Heart right ventricle (tissue), 16 donors: ENCODE measurements around the gene CREB3L2. TPM values are rescaled to one million over a fixed set of nuclear protein-coding genes. Genes with fewer than 3 reads are reported as not detected.

ENCODE experiments used
- ATAC-seq, 8 donors: fragments of 200-7000 bp; cut with Tn5 transposase; one replicate each; pipeline ENCODE4 v1.9.1; 2020; ENCODE audit warnings: mild to moderate bottlenecking in 8 of 8, moderate library complexity in 8 of 8, moderate number of reproducible peaks in 1 of 8
- DNase-seq, 2 donors: peaks; one replicate each; pipeline ENCODE4 v3.0.0-alpha.2; 2020
- H3K27ac ChIP-seq, 10 donors: fragments of 200-600 bp; sonication (generic) in 2 of 10; one replicate each; pipeline versions ENCODE4 v1.5.0 to v1.8.0; 2020 to 2022; ENCODE audit warnings: mild to moderate bottlenecking in 3 of 10
- H3K27me3 ChIP-seq, 7 donors: fragments of 200-600 bp; one replicate each; pipeline ENCODE4 v1.8.0; 2021 to 2022; ENCODE audit warnings: mild to moderate bottlenecking in 2 of 7
- H3K36me3 ChIP-seq, 9 donors: fragments of 200-600 bp; sonication (generic) in 1 of 9; one replicate each; pipeline versions ENCODE4 v1.5.0 to v1.8.0; 2020 to 2022; ENCODE audit warnings: mild to moderate bottlenecking in 2 of 9
- H3K4me1 ChIP-seq, 9 donors: fragments of 200-600 bp; sonication (generic) in 1 of 9; one replicate each; pipeline versions ENCODE4 v1.5.0 to v1.8.0; 2020 to 2022; ENCODE audit warnings: mild to moderate bottlenecking in 4 of 9
- H3K4me3 ChIP-seq, 10 donors: fragments of 200-600 bp; sonication (generic) in 2 of 10; one replicate each; pipeline versions ENCODE4 v1.5.0 to v1.8.0; 2020 to 2022; ENCODE audit warnings: mild to moderate bottlenecking in 7 of 10, moderate library complexity in 2 of 10
- H3K9me3 ChIP-seq, 11 donors: fragments of 200-600 bp in 10 of 11; sonication (generic) in 2 of 11; one replicate each; pipeline versions ENCODE4 v1.5.0 to v1.8.0; 2013 to 2022; ENCODE audit warnings: mild to moderate bottlenecking in 2 of 11, control low read depth in 1 of 11, moderate library complexity in 1 of 11
- WGBS, 2 donors: extraction: QIAGEN DNeasy Blood & Tissue Kit; methylation state at CpG; one replicate each; pipeline ENCODE4 v1.1.7; 2013; ENCODE audit warnings: inconsistent platforms in 1 of 2; 5-methylcytosine and 5-hydroxymethylcytosine counted together
- intact Hi-C, 10 donors: fragments of 100-400 bp; cut with DNase I; formaldehyde crosslinking; loops; one replicate each; pipeline versions ENCODE4 v1.11.1 to v1.14.2; 2022
- polyA plus RNA-seq, 2 donors: library from polyadenylated mRNA; stranded (reverse); fragments of 200-250 nt; gene quantifications; one replicate each; pipeline ENCODE4 v1.2.3, GENCODE V29; 2013
- total RNA-seq, 10 donors: library from RNA; stranded (reverse); fragmentation: NEBNext Ultra II Directional in 3 of 10; extraction: Animal tissue kit (Norgen Biotek cat#: 25700) in 3 of 10; gene quantifications; one replicate each; pipeline versions ENCODE4 v1.2.1 to v1.2.4, GENCODE V29; 2021 to 2023
- TF ChIP-seq, protein P1 (sequence below), 9 donors: fragments of 200-600 bp; sonication (generic) in 2 of 9; IDR thresholded peaks; one replicate each; pipeline versions ENCODE4 v1.5.0 to v1.8.0; 2021 to 2022; ENCODE audit warnings: antibody characterized with exemption in 9 of 9, mild to moderate bottlenecking in 5 of 9, moderate library complexity in 1 of 9
- donor health status: Arrhythmogenic right ventricular cardiomyopathy.
- donor health status: ischemic (EF 13 %, LVEDD 7.1; RV severe dilation, severe dysfunction).
- donor health status: healthy with polysubstance abuse.
- donor health status: DM: no; HTN: yes; CAD: no.
- donor health status: DM: no; HTN: no; CAD: no.
- donor health status: ischemic (EF 25% LVEDD 6.9; RV normal size, moderate dysfunction).
- donor health status: ischemic (EF 25% LVEDD 5.7; RV mildly dilated, moderate dysfunction).
- donor health status: healthy.
- donor health status: DM: yes; HTN: yes; CAD: no.
- donor health status: Ischemic cardiomyopathy.
- donor health status: ischemic (EF 35%, LVEDD 5.7; RV mildly dilated, moderate dysfunction).
- donor health status: nonischemic (EF 11% LVEDD 7.7; RV severe dilation, severe dysfunction).
- donor health status: DM: yes; HTN: yes; CAD: no.
- donor health status: PGD.
- donor health status: ischemic (EF 29% LVEDD 5.4; RV normal size, mild dysfunction).
- donor health status: nonischemic (EF 23%, LVEDD 6.1; RV moderate dilation, normal function).

The CREB3L2 gene
- total and polyA plus RNA-seq, 12 donors: 4.2 to 34.2 (median 23.3) TPM

DNA sequence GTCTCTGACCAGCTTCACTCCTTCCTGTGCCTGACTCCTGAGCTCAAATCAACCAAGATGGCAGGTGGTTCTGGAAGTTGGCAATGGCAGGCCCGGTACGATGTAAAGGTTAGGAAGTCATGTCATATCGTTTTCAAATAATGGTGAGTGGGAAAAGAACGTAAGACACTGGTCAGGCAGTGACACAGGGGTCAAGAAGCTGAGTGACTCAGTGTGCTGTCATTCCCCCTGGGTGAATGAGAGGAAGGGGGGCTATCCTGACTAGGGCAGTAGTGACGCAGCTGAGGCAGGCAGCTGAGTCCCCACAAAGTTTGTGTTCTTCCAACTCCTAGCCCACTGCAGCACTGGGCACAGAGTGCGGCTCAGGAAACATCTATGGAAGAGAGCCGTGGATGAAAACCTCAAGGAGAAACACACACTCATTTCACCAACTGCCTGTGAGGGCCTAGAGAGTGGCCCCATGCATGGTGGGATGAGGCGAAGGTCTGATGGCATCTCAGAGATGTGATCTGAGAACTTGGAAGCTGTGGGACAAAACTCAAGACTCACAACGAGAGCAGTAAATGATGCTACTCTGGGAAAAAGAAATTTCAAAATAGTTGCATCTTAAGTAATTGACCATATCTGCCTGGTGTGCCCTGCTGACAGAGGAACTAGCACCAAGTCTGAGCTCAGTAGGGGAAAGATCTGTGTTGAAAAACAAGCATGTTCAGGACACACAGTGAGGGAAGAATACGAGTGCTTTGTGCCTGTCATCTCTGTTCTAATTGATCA lies 23.2 kb downstream of the CREB3L2 start:
- H3K27me3 ChIP-seq: no peaks in the 10 kb centered on the region
- H3K27ac ChIP-seq: peak overlapping the region; percentile 16 to 82 (median 64)
- intact Hi-C loops: loop anchor here in 1 of 10 donors (5.0 kb wide), 1 partner anchor 36 kb away; no protein-coding TSS in a partner anchor
- 60% methylated on average over 10 of the region's 10 CpGs for WGBS, 2 donors
- H3K36me3 ChIP-seq: peaks cover 0 to 10% (median 0%) of the 10 kb centered on the region in 9 donors
- H3K4me1 ChIP-seq: peaks cover 0 to 96% (median 69%) of the 10 kb centered on the region in 9 donors
- ATAC-seq: peak; percentile 62 to 94 (median 79)
- TF ChIP-seq, protein P1, sequence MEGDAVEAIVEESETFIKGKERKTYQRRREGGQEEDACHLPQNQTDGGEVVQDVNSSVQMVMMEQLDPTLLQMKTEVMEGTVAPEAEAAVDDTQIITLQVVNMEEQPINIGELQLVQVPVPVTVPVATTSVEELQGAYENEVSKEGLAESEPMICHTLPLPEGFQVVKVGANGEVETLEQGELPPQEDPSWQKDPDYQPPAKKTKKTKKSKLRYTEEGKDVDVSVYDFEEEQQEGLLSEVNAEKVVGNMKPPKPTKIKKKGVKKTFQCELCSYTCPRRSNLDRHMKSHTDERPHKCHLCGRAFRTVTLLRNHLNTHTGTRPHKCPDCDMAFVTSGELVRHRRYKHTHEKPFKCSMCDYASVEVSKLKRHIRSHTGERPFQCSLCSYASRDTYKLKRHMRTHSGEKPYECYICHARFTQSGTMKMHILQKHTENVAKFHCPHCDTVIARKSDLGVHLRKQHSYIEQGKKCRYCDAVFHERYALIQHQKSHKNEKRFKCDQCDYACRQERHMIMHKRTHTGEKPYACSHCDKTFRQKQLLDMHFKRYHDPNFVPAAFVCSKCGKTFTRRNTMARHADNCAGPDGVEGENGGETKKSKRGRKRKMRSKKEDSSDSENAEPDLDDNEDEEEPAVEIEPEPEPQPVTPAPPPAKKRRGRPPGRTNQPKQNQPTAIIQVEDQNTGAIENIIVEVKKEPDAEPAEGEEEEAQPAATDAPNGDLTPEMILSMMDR (IDR thresholded peaks at IDR 0.05): no peak
- peak; percentile 33 to 76 for DNase-seq
- no peak overlapping the region for H3K4me3 ChIP-seq
- peaks cover 0 to 10% (median 0%) of the 10 kb centered on the region in 11 donors for H3K9me3 ChIP-seq

DNA sequence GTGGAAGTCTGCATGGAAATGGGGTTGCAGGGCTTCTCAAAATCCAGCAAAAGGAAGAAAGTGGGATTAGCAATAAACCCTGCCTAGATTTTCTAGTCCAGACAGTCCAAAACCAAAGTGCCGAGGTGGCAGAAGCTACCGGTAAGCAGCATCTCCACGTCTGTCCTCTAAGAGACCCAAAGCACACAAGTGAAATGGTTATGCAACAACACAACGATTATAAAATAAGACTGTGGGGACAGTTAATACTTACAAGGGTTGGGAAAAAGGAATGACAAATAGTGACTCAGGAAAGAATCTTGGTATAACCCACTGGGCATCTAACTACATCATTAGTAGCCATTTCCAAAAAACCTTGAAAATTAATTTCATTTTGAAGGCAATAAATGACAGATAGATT lies 24.7 kb downstream of the CREB3L2 start:
- Histone ChIP-seq H3K27ac (peak overlapping the region in 8 of 10 donors; percentile 51 to 82 (median 72)), H3K4me1 (peaks cover 3 to 92% (median 66%) of the 10 kb centered on the region in 9 donors), H3K27me3 (no peaks in the 10 kb centered on the region), H3K9me3 (no peaks in the 10 kb centered on the region), H3K36me3 (peaks cover 0 to 4% (median 0%) of the 10 kb centered on the region in 9 donors), H3K4me3 (no peak overlapping the region)
- DNase-seq: no peak
- 75 to 80% methylated on average over 4 of the region's 4 CpGs for WGBS, 2 donors
- TF ChIP-seq, protein P1 (IDR thresholded peaks at IDR 0.05): no peak
- ATAC-seq: no peak
- intact Hi-C loops: loop anchor here in 1 of 10 donors (5.0 kb wide), 1 partner anchor 35 kb away; no protein-coding TSS in a partner anchor

DNA sequence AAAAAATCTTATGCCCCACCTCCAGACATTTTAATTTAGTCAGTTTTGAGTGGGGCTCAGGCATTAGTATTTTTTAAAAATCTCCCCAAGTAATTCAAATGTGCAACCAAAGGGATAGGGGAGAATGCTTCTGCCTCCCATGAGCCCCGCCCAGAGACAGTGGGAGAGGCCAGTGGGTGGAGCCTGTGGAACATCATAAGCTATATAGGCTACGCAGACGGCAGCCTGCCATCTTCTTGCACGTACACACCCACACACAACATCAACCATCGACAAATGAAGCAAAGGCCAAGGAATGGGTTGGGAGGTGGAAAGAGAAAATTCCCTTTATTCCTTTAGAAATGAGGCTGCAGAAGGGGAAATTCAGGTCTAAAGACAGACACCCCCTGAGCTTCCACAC lies 25.2 kb downstream of the CREB3L2 start:
- H3K9me3 ChIP-seq: no peaks in the 10 kb centered on the region
- H3K27me3 ChIP-seq: no peaks in the 10 kb centered on the region
- intact Hi-C loops: loop anchor here in 1 of 10 donors (5.0 kb wide), 1 partner anchor 34 kb away; no protein-coding TSS in a partner anchor
- TF ChIP-seq, protein P1 (IDR thresholded peaks at IDR 0.05): no peak
- H3K27ac ChIP-seq: peak overlapping the region in 8 of 10 donors; percentile 51 to 82 (median 72)
- no peak for ATAC-seq
- H3K36me3 ChIP-seq: no peaks in the 10 kb centered on the region
- WGBS, 2 donors: 61 to 70% methylated on average over 5 of the region's 5 CpGs
- H3K4me3 ChIP-seq: no peak overlapping the region
- H3K4me1 ChIP-seq: peaks cover 3 to 92% (median 62%) of the 10 kb centered on the region in 9 donors
- DNase-seq: no peak

GRCh38 chr7:137976232-137976631 lies 25.7 kb downstream of the CREB3L2 start:
- intact Hi-C loops: loop anchor here in 1 of 10 donors (5.0 kb wide), 1 partner anchor 34 kb away; no protein-coding TSS in a partner anchor
- ATAC-seq: no peak
- Histone ChIP-seq H3K36me3 (no peaks in the 10 kb centered on the region), H3K9me3 (no peaks in the 10 kb centered on the region), H3K27me3 (no peaks in the 10 kb centered on the region), H3K4me3 (no peak overlapping the region), H3K27ac (peak overlapping the region in 9 of 10 donors; percentile 17 to 83 (median 70)), H3K4me1 (peaks cover 3 to 91% (median 57%) of the 10 kb centered on the region in 9 donors)
- TF ChIP-seq, protein P1 (IDR thresholded peaks at IDR 0.05): no peak
- 70 to 80% methylated on average over 3 of the region's 3 CpGs for WGBS, 2 donors
- no peak for DNase-seq
